ENCODE measurements around the gene SENP3.

Gene SENP3

DNA sequence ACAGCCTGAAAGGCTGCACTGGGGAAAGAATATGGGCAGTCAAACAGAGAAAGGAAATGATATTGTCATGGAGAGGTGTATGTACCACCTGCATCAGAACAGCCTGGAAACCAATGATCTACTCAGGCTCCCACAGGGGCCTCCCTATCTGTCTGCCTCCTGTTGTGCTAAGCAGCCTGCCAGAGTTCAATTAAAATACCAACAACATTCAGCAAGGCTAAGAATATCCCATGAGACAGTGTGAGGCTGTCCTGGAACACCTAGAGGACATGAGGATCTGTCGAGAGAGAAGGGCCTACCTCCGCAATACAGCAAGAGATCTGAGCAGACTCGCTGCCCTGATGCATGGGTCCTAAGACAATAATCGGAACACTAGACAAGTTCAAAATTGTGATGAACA is 44.6 kb downstream of the SENP3 start:
- DNase-seq: no peak

DNA sequence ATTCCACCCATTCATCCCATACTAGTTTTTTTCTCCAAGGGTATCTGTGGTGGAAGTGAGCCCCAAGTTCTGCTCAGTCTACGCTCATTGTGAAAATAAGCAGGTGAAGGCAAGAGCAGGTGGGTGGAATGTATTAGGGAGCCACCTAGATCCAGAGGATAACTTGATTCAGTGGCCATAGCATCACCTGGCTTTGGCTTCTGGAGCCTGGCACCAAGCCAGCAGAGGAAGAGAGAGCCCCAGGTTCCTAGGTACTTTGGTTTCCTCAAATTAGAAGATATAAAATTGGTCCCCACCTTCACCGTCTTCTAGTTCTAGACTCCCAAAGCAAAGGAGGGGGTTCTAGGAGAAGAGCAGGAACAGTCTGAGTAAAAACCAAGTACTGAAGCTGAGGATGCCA is 48.9 kb downstream of the SENP3 start:
- DNase-seq: no peak

DNA sequence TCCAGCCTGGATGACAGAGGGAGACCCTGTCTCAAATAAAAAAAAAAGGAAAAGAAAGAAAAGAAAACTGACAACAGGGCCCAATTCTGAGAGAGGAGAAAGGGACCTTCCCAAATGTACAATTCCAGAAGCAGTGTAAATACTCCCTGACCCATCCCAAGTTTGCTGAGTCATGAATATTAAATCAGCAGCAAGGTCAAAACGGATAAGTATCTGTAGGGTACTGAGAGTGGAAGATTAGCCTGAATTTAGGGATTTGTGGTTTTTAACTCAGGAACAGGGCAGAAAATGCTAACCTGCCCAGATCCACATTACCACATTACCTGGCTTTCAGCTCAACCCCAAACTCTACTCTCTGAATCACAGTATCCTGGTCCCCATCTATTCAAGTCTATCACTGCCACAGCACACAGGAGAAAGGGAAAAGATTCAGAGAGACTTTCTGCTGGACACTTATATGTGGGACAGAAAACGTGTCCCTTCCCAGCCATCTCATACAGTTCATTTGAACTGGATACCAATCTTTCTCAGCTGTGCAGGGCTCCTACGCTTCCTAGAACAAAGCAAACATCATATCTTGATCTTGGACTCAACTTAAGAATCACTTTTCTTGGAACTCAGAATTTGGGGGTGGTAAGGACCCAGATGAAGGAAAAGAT is 50.0 kb downstream of the SENP3 start:
- no peak for DNase-seq

DNA sequence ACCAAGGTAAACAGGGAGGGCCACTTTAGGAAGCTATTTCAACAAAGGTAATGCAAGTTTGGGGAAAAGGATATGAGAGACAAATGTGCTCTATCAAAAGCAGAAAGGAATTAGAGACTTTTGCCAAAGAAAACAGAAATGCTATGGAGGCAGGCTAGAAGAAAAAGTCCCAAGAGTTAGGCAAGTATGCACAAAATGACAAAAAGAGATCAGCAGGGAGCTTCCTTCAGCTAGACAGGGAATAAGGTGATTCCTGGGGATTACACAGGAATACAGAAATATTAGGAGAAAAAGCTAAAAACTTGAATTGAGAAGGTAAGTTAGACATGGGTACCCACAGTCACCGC is 50.5 kb downstream of the SENP3 start:
- DNase-seq: no peak

DNA sequence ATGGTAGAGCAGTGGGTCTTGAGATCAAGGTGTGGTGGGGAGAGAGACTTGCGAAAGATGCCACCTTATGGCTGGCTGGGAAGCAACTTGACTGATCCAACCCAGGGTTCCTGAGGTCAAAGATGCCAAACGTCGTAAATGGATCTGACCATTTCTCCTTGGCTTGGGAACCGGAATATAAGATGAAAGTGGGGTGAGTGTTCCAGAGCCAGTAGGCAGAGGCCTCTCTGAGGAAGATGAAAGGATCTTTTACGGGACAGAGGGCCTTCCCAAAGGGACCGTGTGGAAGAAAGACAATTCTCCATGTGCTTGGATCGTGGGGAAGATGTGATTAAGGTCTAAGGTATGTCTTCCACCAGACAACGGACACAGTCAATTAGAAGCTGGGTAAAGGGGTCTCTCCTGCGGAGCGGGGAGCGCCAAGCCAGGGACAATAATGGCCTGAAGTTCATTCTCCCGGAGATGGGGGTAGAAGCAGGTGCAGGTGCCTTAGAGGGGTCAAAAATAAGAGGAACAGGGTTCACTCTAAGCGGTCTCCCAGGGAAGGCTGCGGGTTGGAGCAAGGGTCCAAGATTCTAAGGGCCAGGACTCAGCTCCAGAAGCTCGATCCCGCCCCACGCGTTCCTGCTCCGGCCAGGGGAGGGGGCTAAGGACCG is 52.2 kb downstream of the SENP3 start:
- DNase-seq: no peak

DNA sequence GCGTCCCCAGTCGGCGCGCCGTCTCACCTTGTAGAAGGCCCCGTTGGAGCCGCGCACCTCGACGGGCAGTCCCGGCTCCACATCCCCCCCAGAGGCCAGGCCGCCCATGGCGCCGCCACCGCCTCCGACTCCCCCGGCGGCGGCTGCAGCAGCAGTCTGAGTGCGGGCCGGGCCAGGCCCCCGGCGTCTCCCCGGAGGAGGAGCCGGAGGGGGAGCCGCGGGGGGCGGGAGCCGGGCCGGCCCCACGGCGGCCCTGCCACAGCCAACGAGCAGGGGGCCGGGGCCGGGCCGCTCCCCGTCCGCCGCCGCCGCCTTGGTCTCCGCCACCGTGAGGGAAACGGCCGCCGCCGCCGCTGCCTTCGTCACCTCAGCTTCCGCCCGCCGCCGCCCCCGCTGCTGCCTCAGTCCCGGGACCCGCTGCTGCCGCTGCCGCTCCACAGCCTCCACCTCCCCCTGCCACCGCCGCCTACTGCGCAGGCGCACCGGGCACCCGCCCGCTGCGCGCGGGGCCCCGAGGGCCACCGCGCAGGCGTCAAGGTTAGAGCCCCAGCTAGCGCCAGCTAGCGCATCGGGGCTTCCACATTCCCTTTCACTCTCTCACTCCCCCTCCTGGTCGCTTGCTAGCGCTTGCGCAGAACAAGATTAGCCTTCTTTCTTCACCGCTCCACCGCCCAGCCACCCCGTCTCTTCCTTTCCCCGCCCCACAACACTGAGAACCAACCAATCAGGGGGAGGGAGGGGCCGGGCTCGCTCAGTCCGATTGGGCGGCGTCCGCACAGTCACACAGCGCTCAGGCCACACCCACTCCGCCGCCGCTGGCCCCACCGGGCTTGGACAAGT is 52.9 kb downstream of the SENP3 start, which contains the start of gene FXR2:
TSS of gene FXR2 (minus strand) at position 473 of the 840 bp plus-strand sequence. CDS start at position 108, 365 bp downstream.
- peak; percentile 99 for DNase-seq

DNA sequence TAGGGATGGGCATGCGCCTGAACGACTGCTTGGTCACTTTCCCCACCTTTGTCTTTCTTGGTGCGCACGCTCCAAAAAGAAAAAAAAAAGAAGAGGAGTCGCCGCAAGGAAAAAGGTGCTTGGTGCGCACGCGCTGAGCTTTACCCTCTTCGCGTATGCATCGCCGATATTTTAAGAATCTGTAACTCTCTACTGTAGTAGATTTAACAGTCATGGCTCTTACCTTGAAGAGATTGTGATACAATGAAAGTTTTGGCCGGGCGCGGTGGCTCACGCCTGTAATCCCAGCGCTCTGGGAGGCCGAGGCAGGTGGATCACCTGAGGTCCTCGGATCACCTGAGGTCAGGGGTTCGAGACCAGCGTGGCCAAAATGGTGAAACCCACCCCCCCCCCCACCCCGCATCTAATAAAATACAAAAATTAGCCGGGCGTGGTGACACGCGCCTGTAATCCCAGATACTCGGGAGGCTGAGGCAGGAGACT is 53.6 kb downstream of the SENP3 start:
- DNase-seq: no peak

DNA sequence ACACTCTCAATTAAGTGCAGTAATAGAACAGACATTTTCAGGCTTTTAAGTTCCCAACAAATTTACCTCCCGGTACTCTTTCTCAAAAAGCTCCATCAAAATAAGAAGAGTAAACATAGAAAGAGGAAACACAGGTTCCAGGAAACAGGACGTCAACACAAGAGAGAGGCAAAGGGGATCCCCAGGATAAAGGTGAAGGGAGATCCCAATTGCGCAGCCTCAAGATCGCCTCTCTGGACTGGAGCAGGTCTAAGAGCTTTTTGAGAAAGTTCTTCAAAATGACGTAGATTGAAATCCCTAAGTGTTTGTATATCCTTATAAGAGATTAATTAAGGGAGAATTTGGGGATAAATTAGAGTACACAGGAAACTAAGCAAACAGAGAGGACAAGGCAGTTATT is 56.9 kb downstream of the SENP3 start:
- DNase-seq: no peak

DNA sequence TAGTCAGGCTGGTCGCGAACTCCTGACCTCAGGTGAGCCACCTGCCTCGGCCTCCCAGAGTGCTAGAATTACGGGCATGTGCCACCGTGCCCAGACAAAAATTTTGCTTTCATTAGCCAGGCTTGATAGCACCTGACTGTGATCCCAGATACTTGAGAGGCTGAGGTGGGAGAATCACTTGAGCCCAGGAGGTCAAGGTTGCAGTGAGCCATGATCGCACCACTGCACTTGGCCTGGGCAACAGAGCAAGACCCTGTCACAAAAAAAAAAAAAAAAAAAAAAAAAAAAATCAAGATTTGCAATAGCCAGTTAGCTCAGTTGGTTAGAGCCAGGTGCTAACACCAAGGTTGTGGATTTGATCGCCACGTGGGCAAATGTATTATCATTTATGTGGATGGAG is 59.1 kb downstream of the SENP3 start:
- no peak for DNase-seq
